ENCODE results near the gene MNX1. TPM values are rescaled to one million over a fixed set of nuclear protein-coding genes. Genes with fewer than 3 reads are reported as not detected.

MNX1 gene
- total RNA-seq, 1 donor from 2014 or later, result not detected

DNA sequence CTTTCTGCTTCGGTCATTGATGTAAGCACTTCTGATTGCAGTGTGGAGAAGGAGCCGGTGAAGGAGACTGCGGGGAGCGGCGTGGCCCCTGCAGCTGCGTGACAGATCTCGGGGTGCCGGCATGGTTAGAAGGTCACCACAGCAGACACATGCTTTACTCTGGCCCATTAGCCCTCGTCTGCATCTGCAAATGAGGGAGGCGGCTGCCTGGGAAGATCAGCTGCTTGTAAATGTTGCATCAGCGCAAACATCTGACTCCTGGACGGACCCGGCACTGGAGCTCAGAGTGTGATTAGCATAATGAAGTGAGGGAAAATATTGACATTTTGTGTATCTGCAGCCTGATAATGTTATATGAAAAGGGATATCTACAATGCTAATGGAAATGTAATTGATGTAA lies 30.5 kb upstream of the MNX1 start:
- Histone ChIP-seq H3K9ac (no peak overlapping the region), H3K4me1 (no peaks in the 10 kb centered on the region), H3K36me3 (no peaks in the 10 kb centered on the region), H3K4me3 (no peak overlapping the region), H3F3A (ENCODE audit: low read depth) (no peaks in the 10 kb centered on the region), H3K9me3 (ENCODE audit: low read depth) (no peaks in the 10 kb centered on the region), H3K27me3 (peaks cover 16% of the 10 kb centered on the region), H2AFZ (replicated peaks) (no peak overlapping the region), H4K20me1 (ENCODE audit: low read depth) (no peaks in the 10 kb centered on the region), H3K27ac (no peak overlapping the region), H3K79me2 (ENCODE audit: low read depth) (no peaks in the 10 kb centered on the region), H3K4me2 (no peak overlapping the region)
- Mint-ChIP-seq H3K27me3 (ENCODE audit: insufficient read depth, low read depth) (peaks cover 15% of the 10 kb centered on the region), H3K4me3 (no peak overlapping the region), H3K36me3 (no peaks in the 10 kb centered on the region), H3K4me1 (no peaks in the 10 kb centered on the region), H3K27ac (no peak overlapping the region), H3K9me3 (peaks cover 10% of the 10 kb centered on the region)
- no peak for TF ChIP-seq EZH2 (IDR thresholded peaks at IDR 0.05)
- no peak for TF ChIP-seq EZH2phosphoT487 (IDR thresholded peaks at IDR 0.05)
- TF ChIP-seq, protein P1, sequence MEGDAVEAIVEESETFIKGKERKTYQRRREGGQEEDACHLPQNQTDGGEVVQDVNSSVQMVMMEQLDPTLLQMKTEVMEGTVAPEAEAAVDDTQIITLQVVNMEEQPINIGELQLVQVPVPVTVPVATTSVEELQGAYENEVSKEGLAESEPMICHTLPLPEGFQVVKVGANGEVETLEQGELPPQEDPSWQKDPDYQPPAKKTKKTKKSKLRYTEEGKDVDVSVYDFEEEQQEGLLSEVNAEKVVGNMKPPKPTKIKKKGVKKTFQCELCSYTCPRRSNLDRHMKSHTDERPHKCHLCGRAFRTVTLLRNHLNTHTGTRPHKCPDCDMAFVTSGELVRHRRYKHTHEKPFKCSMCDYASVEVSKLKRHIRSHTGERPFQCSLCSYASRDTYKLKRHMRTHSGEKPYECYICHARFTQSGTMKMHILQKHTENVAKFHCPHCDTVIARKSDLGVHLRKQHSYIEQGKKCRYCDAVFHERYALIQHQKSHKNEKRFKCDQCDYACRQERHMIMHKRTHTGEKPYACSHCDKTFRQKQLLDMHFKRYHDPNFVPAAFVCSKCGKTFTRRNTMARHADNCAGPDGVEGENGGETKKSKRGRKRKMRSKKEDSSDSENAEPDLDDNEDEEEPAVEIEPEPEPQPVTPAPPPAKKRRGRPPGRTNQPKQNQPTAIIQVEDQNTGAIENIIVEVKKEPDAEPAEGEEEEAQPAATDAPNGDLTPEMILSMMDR (IDR thresholded peaks at IDR 0.05), result no peak
- no peak for DNase-seq (ENCODE audit: low spot score)

DNA sequence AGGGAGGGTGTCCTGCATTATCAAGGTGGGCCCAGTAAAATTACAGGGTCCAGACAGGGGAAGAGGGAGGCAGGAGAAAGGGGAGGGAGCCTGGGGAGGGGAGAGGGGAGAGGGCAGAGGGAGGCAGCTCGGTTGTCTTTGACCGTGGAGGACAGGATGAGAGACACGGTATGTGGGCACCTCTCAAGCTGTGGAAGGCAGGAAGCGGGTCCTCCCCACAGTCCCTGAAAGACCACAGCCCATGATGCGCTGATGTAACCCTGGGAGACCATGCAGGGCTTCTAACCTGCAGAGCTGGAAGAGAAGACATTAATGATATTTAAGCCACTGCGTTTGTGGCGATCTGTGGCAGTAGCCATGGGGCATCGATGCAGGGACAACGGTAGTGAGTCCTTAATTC lies 27.2 kb upstream of the MNX1 start:
- TF ChIP-seq, protein P1 (IDR thresholded peaks at IDR 0.05), result no peak
- TF ChIP-seq EZH2 (IDR thresholded peaks at IDR 0.05), result no peak
- TF ChIP-seq EZH2phosphoT487 (IDR thresholded peaks at IDR 0.05), result no peak
- no peaks in the 10 kb centered on the region for H3K4me1 ChIP-seq

DNA sequence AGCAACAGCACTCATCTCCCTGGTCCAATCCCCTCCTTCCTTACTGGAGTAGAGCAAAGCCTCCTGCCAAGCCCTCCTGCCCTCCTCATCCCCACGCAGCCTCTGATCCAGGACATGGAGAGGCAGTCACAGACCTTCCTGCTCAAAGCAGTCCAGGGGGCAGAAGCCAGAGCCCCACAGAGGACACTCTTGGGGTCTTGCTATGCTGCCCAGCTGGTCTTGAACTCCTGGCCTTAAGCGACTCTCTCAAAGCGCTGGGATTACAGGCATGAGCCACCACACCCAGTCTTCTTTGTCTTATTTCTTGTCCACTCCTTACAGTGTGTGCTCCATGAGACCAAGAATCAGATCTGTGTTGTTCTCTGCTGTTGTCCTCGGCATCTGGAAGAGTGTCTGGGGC lies 26.6 kb upstream of the MNX1 start:
- peaks cover 40% of the 10 kb centered on the region for H3K27me3 ChIP-seq
- H4K20me1 ChIP-seq (ENCODE audit: low read depth), result no peaks in the 10 kb centered on the region
- H3K27ac ChIP-seq, result no peak overlapping the region
- H3K27ac Mint-ChIP-seq, result no peak overlapping the region
- H3K4me1 Mint-ChIP-seq, result no peaks in the 10 kb centered on the region
- H3K9ac ChIP-seq, result no peak overlapping the region
- H3F3A ChIP-seq (ENCODE audit: low read depth), result no peaks in the 10 kb centered on the region
- H3K36me3 ChIP-seq, result no peaks in the 10 kb centered on the region
- no peak for DNase-seq (ENCODE audit: low spot score)
- H2AFZ ChIP-seq (replicated peaks), result no peak overlapping the region
- H3K4me1 ChIP-seq, result no peaks in the 10 kb centered on the region
- H3K4me3 ChIP-seq, result no peak overlapping the region
- H3K9me3 ChIP-seq (ENCODE audit: low read depth), result no peaks in the 10 kb centered on the region
- TF ChIP-seq EZH2phosphoT487 (IDR thresholded peaks at IDR 0.05) (no peak), EZH2 (IDR thresholded peaks at IDR 0.05) (no peak)
- TF ChIP-seq, protein P1 (IDR thresholded peaks at IDR 0.05), result no peak
- H3K4me2 ChIP-seq, result no peak overlapping the region
- peaks cover 12% of the 10 kb centered on the region for H3K9me3 Mint-ChIP-seq
- H3K36me3 Mint-ChIP-seq, result no peaks in the 10 kb centered on the region
- H3K27me3 Mint-ChIP-seq (ENCODE audit: insufficient read depth, low read depth), result peaks cover 18% of the 10 kb centered on the region
- no peaks in the 10 kb centered on the region for H3K79me2 ChIP-seq (ENCODE audit: low read depth)
- H3K4me3 Mint-ChIP-seq, result no peak overlapping the region

More for the DNA sequence above, 27.2 kb upstream of the MNX1 start:
- H3K36me3 Mint-ChIP-seq, result no peaks in the 10 kb centered on the region
- H3K4me1 Mint-ChIP-seq, result no peaks in the 10 kb centered on the region
- H3K36me3 ChIP-seq, result no peaks in the 10 kb centered on the region
- H3K27me3 Mint-ChIP-seq (ENCODE audit: insufficient read depth, low read depth), result peaks cover 18% of the 10 kb centered on the region
- peaks cover 34% of the 10 kb centered on the region for H3K27me3 ChIP-seq
- no peaks in the 10 kb centered on the region for H3K79me2 ChIP-seq (ENCODE audit: low read depth)
- no peak overlapping the region for H3K4me3 Mint-ChIP-seq
- H3K9me3 ChIP-seq (ENCODE audit: low read depth), result no peaks in the 10 kb centered on the region
- H3K9me3 Mint-ChIP-seq, result peaks cover 12% of the 10 kb centered on the region
- H3K4me3 ChIP-seq, result no peak overlapping the region
- H3K9ac ChIP-seq, result no peak overlapping the region
- no peak overlapping the region for H3K4me2 ChIP-seq
- H3K27ac ChIP-seq, result no peak overlapping the region
- H3F3A ChIP-seq (ENCODE audit: low read depth), result no peaks in the 10 kb centered on the region
- DNase-seq (ENCODE audit: low spot score), result no peak
- no peak overlapping the region for H2AFZ ChIP-seq (replicated peaks)
- no peak overlapping the region for H3K27ac Mint-ChIP-seq
- no peaks in the 10 kb centered on the region for H4K20me1 ChIP-seq (ENCODE audit: low read depth)
